Subcutaneous adipose tissue (tissue), 4 donors: ENCODE measurements around the gene NMNAT3. TPM values are rescaled to one million over a fixed set of nuclear protein-coding genes. Genes with fewer than 3 reads are reported as not detected.

Experiments used
- total RNA-seq, 4 donors: library from RNA; depleted of rRNA; stranded (reverse); fragments of >200 nt; gene quantifications; one replicate each; pipeline ENCODE4 v1.1.0, GENCODE V29; 2016
- TF ChIP-seq, protein P1 (sequence below): fragments of 450-650 bp; IDR thresholded peaks from one replicate; pipeline ENCODE4 v1.5.1; 2016; ENCODE audit warnings: low read depth, mild to moderate bottlenecking, control low read depth, antibody characterized with exemption, moderate library complexity

NMNAT3 gene
- total RNA-seq, 4 donors from 2014 or later: 7.8 to 13.4 (median 9.1) TPM

DNA sequence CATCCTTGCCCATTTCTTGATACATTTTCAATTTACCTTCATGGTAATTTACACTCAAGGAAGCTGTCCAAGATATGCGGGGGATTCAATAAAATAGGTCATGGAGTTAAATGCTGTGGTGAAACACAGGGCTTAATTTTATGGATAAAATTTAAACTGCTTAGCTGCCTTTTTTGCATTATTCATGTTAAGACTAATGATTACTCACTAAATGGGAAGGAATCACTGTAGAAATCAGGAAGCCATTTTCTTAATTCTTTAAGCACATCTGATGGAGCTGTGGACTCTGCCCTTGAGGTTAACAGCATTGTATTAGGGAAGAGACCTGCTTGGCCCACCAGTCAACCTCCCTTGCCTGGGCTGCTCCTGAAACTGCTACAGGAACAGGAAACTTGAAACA is 75.8 kb downstream of the NMNAT3 start:
- TF ChIP-seq, protein P1, sequence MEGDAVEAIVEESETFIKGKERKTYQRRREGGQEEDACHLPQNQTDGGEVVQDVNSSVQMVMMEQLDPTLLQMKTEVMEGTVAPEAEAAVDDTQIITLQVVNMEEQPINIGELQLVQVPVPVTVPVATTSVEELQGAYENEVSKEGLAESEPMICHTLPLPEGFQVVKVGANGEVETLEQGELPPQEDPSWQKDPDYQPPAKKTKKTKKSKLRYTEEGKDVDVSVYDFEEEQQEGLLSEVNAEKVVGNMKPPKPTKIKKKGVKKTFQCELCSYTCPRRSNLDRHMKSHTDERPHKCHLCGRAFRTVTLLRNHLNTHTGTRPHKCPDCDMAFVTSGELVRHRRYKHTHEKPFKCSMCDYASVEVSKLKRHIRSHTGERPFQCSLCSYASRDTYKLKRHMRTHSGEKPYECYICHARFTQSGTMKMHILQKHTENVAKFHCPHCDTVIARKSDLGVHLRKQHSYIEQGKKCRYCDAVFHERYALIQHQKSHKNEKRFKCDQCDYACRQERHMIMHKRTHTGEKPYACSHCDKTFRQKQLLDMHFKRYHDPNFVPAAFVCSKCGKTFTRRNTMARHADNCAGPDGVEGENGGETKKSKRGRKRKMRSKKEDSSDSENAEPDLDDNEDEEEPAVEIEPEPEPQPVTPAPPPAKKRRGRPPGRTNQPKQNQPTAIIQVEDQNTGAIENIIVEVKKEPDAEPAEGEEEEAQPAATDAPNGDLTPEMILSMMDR: no peak

DNA sequence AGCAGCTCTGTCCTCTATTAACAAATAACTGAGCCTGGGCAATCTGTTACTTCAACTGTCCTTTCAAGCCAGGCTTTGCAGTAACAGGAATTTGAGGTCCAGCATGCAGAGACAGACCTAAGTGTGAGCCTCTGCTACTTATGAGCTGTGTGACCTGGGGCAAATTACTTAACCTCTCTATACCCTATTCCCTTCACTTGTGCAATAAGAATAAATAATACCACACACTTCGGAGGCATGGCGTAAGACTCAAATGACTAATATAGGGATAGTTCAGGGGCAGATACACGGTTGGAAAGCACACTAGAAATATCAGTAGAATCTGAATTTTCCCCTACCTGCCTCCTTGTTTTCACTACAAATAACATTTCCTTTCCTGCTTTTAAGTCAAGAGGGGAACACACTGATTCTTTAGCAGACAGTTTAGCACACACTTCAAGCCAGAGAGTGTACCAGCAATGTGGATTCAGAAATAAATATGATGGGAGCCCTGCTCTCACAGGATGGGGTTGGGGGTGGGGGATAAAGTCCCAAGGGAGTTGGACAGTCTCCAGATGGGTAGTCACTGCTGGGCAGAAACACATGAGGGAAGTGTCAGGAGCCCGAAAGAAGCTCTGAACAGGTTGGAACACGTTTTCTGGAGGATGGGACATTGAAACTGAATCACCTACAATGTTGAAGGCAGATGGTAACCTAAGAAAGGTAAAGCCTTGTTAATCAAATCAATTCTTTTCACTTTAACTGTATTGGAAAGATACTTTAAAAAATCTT is 76.4 kb downstream of the NMNAT3 start:
- TF ChIP-seq, protein P1: no peak

DNA sequence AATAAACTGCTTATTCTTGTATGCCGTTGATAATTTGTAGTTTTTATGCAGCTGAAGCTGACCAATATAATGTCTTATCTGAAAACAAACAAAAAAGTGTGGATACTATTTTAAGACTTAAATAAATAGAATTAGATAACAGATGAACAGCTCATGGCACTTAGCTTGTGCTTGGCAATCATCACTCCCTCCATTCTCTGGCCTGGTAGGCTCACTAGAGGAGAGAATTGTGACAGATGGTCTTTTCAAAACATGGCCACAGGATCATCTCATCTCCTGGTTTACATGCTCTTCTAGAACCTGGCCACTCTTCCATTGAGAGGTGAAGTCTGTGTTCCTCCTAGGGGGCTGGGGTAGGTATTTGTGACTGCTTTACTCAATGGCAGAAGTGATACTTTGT is 79.8 kb downstream of the NMNAT3 start:
- TF ChIP-seq, protein P1: no peak

DNA sequence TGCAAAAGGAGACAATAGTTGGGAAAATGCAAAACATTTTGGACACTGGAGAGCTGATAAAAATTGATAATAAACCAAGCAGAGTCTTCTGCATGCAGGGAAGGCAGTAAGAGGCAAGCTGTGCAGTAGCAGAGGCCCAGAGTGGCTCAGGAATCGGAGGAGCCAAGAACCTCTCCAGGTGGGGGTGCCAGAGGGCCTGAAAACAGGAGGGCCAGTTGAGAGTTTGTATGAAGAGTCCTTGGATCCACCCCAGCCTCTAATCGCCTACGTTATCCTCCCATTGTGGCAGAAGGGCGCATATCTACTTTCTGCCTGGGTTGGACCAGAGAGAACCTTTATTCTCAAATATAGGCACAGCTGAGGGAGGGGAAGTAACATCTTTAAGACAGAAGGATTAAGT is 89.3 kb downstream of the NMNAT3 start:
- TF ChIP-seq, protein P1: no peak

DNA sequence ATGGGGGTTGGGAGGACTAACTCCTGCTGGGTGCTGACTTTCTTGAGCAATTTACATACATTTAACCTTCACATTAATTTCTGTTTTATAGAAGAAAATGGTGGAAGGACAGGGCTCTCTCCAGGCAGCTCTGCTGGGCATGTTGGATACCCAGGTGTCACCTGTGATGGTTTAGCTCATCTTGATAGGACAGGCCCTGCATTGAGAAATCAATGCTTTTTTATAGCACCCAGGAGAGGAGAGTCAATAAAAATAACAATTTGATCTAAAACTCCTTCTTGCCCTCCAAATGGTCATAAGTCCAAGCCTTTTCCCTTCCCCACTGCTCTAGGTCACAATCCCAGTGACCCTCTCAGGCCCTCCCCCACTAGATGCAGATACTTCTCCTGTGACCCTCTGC is 90.0 kb downstream of the NMNAT3 start:
- TF ChIP-seq, protein P1: no peak

DNA sequence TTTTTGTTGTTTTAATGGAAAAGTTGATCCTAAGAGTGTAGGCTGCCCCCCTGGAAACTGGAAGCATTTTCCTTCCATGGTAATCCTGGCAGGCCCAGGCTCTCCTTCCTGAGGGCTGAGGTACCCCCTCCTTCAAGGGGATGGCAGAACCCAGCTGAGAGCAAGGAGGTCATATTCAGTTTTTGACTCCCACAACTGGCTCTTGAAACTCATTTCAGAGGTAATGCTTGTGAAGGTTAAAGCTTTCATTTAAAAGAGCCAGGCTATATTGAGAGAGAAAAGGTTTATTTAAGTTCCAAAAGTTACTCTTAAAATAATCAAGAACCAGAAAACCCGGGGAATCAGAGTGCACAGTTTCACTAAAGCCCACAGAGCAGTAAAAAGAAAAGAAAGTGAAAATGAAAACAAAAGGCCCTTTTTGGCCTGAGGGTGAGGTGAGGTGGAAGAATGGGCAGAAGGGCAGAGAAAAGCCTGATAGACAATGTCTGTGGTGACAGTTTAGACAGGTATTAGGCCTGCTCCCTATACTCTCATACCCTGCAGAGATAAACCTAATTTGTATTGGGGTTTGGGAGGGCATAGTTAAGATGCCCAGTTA is 91.3 kb downstream of the NMNAT3 start:
- TF ChIP-seq, protein P1: no peak

DNA sequence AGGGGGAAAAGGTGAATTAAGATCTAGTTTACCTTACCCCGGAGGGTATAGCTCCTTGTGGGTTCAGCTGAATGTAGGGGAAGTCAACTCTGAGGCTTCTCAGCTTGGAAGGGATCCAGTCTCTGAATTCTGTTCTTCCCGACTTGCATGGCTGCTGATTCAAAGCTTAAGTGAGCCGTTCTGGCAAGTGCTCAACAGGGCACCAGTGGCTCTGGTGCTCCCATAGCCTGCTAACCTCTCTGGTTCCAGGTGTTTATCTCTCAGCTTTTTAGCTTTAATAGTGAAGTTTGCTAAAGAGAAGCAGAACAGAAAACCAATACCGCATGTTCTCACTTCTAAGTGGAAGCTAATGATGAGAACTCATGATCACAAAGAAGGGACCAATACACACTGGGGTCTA is 92.0 kb downstream of the NMNAT3 start:
- TF ChIP-seq, protein P1: no peak
